Activated CD4-positive, alpha-beta memory T cell treated with anti-CD3 and anti-CD28 coated beads, Interleukin-2, amount 10 ng/mL, durations not matched to agents 7 days and 5 days (primary cell): Measurements from ENCODE around the gene PSMD13. TPM values are rescaled to one million over a fixed set of nuclear protein-coding genes. Genes with fewer than 3 reads are reported as not detected.
A peak's percentile ranks its signal among the peaks of the same experiment; 100 is the strongest.
"Not testable (repeated sequence)": the region's sequence is repeated elsewhere in the genome, so short reads cannot be mapped to it uniquely, and the experiment has no call there.

Source experiments
- CTCF ChIA-PET: fragments of 350-600 bp; sonication (Branson Sonifier 250); formaldehyde crosslinking; loops from one replicate; lab custom pipeline; 2021; ENCODE audit warnings: antibody characterized with exemption, inconsistent platforms; lab: Charles Lee
- POLR2A ChIA-PET: fragments of 350-600 bp; sonication (Branson Sonifier 250); formaldehyde crosslinking; loops from one replicate; lab custom pipeline; 2021; ENCODE audit warnings: antibody characterized with exemption; lab: Charles Lee
- DNase-seq: peaks from one replicate; pipeline ENCODE4 v3.0.0-alpha.2; 2020
- H3K27ac Mint-ChIP-seq: one replicate; pipeline ENCODE4 v1.8.0; 2021; ENCODE audit warnings: mild to moderate bottlenecking, mixed read lengths
- H3K27me3 Mint-ChIP-seq: one replicate; pipeline ENCODE4 v1.8.0; 2021; ENCODE audit warnings: mixed read lengths
- H3K36me3 Mint-ChIP-seq: one replicate; pipeline ENCODE4 v1.8.0; 2021; ENCODE audit warnings: low read depth, mixed read lengths
- H3K4me1 Mint-ChIP-seq: one replicate; pipeline ENCODE4 v1.8.0; 2021; ENCODE audit warnings: mixed read lengths
- H3K4me3 Mint-ChIP-seq: one replicate; pipeline ENCODE4 v1.8.0; 2021; ENCODE audit warnings: mild to moderate bottlenecking, mixed read lengths
- H3K9me3 Mint-ChIP-seq: one replicate; pipeline ENCODE4 v1.8.0; 2021; ENCODE audit warnings: mixed read lengths
- total RNA-seq, 2 experiments: library from RNA; stranded (reverse); gene quantifications; one replicate each; pipeline ENCODE4 v1.2.3, GENCODE V29; 2021

PSMD13 gene
- total RNA-seq, 2 experiments from 2014 or later: 156 to 160 TPM

DNA sequence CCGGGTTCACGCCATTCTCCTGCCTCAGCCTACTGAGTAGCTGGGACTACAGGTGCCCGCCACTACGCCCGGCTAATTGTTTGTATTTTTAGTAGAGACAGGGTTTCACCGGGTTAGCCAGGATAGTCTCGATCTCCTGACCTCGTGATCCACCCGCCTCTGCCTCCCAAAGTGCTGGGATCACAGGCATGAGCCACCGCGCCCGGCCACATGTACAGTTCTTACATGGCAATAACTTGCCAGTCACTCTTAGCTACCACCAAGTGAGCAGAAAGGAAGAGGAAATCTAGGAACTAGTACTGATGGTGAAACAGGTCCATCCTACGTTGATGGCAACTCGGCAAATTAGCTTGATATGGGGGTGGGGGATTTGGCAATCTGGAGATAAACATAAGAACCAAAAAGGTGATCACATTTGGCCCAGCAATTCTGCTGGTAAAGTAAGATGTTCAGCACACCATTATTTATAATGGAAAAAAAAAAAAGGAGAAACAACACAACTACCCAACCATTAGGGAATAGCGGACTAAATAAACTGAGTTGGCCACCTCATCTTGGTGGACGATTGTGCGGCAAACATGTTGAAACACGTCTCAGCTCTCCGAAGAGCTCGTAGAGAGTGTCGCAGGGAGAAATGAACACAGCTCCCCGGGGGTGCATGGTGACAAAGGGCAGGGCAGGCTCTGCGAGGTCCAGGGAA is 46.8 kb downstream of the PSMD13 start:
- ChIA-PET CTCF (interaction anchor here (0.8 kb wide), 2 partner anchors 32 to 82 kb away, joined by 3 read pairs; no protein-coding TSS in a partner anchor), POLR2A (interaction anchor here (1.7 to 8.1 kb wide), 2 partner anchors 16 to 76 kb away, joined by 4 to 75 read pairs; partner anchors contain the start of genes BET1L and RIC8A)
- Mint-ChIP-seq H3K4me1 (peaks cover 50% of the 10 kb centered on the region), H3K27ac (no peak overlapping the region), H3K4me3 (no peak overlapping the region), H3K36me3 (peaks cover 16% of the 10 kb centered on the region), H3K27me3 (peaks cover 41% of the 10 kb centered on the region), H3K9me3 (no peaks in the 10 kb centered on the region)
- peak; percentile 6 for DNase-seq

DNA sequence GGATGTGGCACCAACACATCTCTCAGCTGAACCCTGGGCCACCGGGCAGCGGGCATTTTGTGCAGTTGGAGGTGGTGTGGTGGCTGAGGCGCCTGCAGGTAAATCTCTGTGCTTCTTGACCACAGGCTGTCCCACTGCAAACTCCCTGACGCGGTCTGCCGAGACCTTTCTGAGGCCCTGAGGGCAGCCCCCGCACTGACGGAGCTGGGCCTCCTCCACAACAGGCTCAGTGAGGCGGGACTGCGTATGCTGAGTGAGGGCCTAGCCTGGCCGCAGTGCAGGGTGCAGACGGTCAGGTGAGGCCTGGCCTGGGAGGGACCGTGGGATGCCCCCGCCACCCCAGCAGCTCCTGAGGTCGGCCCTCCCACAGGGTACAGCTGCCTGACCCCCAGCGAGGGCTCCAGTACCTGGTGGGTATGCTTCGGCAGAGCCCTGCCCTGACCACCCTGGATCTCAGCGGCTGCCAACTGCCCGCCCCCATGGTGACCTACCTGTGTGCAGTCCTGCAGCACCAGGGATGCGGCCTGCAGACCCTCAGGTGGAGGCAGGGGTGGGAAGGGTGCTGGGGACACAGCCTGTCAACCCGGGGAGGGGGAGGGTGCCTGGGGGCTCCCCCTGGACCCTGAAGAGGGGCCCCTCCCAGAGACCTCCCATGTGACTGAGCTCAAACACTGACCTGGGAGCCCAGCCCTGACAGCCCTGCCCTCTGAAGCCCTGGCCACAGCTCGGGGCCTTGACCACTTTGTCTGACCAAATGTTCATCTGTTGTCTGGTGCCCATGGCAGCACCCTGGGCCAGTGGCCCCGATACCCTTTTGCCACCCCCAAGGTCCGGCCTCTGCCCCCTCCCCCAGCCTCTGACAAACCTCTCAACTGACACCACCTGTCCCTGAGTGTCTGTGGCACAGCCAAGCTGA is 47.6 kb downstream of the PSMD13 start:
- ChIA-PET CTCF (interaction anchor here (0.8 kb wide), 2 partner anchors 33 to 82 kb away, joined by 3 read pairs; no protein-coding TSS in a partner anchor), POLR2A (interaction anchor here (1.0 to 8.1 kb wide), 3 partner anchors 13 to 77 kb away, joined by 3 to 75 read pairs (median 4); partner anchors contain the start of genes BET1L and RIC8A)
- H3K9me3 Mint-ChIP-seq: no peaks in the 10 kb centered on the region
- H3K27ac Mint-ChIP-seq: no peak overlapping the region
- no peak overlapping the region for H3K4me3 Mint-ChIP-seq
- DNase-seq: peak; percentile 15
- H3K4me1 Mint-ChIP-seq: peaks cover 47% of the 10 kb centered on the region
- peaks cover 14% of the 10 kb centered on the region for H3K36me3 Mint-ChIP-seq
- peaks cover 39% of the 10 kb centered on the region for H3K27me3 Mint-ChIP-seq

DNA sequence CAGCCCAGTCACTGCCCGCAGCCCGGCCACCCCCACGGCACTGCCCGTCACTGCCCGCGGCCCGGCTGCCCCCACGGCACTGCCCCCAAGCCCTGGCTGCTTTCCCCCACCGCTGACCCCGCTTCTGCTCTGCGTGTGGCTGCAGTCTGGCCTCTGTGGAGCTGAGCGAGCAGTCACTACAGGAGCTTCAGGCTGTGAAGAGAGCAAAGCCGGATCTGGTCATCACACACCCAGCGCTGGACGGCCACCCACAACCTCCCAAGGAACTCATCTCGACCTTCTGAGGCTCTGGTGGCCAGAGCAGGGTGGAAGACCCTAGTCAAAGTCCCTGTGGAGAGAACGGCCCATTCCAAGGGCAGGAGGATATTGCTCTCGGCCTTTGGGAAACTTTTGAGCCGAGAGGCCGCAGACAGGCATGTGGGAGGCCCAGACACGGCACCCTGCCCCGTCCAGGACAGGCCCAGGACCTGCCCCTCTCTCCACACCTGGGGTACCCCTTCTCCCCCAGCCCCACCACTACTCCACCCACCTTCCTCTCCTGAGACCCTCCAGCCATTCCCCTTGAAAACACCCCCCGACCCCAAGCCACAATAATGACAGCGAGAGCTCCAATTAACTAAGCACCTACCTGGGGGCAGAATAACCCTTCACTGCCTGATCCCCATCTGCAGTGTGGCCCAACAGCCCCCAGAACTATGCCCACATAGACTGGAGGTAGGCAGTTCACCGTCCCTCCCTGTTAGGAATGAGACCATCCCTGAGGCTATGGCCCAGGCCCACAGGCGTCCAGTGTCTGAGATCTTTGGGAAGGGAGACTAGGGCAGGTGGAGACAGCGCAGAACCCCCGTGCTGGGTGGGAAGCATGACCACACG is 48.5 kb downstream of the PSMD13 start:
- ChIA-PET POLR2A (interaction anchor here (1.0 to 8.1 kb wide), 2 partner anchors 14 to 17 kb away, joined by 3 to 75 read pairs; no protein-coding TSS in a partner anchor), CTCF (interaction anchor here (1.3 kb wide), 1 partner anchor 17 kb away, joined by 3 read pairs; no protein-coding TSS in a partner anchor)
- no peak overlapping the region for H3K27ac Mint-ChIP-seq
- H3K36me3 Mint-ChIP-seq: peaks cover 14% of the 10 kb centered on the region
- H3K27me3 Mint-ChIP-seq: peaks cover 37% of the 10 kb centered on the region
- H3K4me1 Mint-ChIP-seq: peaks cover 48% of the 10 kb centered on the region
- no peak overlapping the region for H3K4me3 Mint-ChIP-seq
- H3K9me3 Mint-ChIP-seq: no peaks in the 10 kb centered on the region
- DNase-seq: peak; percentile 13

GRCh38 chr11:285894-286220 is 49.1 kb downstream of the PSMD13 start:
- peak; percentile 15 for DNase-seq
- ChIA-PET POLR2A (interaction anchor here (3.3 kb wide), 1 partner anchor 18 kb away, joined by 32 read pairs; no protein-coding TSS in a partner anchor), CTCF (interaction anchor here (1.3 kb wide), 1 partner anchor 17 kb away, joined by 3 read pairs; no protein-coding TSS in a partner anchor)
- Mint-ChIP-seq H3K36me3 (peaks cover 15% of the 10 kb centered on the region), H3K4me1 (peaks cover 50% of the 10 kb centered on the region), H3K27ac (no peak overlapping the region), H3K27me3 (peaks cover 35% of the 10 kb centered on the region), H3K9me3 (no peaks in the 10 kb centered on the region), H3K4me3 (no peak overlapping the region)

DNA sequence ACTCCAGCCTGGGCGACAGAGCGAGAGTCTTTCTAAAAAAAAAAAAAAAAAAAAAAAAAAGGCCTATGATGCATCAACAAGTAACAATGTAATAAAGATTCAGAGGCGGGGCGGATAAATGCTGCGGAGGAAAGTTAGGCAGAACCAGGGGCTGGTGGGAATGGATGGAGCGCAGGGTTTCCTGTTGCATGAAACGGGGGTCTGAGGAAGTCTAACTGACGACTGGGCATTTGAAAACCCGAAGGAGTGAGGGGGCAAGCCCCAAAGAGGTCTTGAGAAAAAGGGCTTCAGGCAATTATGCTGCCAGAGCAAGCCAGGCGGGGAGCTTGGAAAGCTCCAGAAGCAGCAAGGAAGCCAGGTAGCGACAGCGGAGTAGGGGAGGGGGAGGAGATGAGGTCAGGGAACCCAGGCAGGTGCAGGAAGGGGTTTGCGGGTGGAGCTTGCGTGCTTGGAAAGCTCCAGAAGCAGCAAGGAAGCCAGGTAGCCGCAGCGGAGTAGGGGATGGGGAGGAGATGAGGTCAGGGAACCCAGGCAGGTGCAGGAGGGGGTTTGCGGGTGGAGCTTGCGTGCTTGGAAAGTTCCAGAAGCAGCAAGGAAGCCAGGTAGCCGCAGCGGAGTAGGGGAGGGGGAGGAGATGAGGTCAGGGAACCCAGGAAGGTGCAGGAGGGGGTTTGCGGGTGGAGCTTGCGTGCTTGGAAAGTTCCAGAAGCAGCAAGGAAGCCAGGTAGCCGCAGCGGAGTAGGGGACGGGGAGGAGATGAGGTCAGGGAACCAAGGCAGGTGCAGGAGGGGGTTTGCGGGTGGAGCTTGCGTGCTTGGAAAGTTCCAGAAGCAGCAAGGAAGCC is 50.4 kb downstream of the PSMD13 start:
- Mint-ChIP-seq H3K4me3 (peak overlapping the region; percentile 95), H3K4me1 (peaks cover 44% of the 10 kb centered on the region), H3K36me3 (peaks cover 18% of the 10 kb centered on the region), H3K27me3 (peaks cover 21% of the 10 kb centered on the region), H3K27ac (peak overlapping the region; percentile 80)
- H3K9me3 Mint-ChIP-seq: not testable (repeated sequence)
- ChIA-PET POLR2A (interaction anchor here (1.2 to 3.8 kb wide), 12 partner anchors 9 to 219 kb away, joined by 4 to 42 read pairs (median 6); partner anchors contain the start of genes IFITM2, NLRP6, PSMD13 and RNH1), CTCF (interaction anchor here (1.2 kb wide), 1 partner anchor 37 kb away, joined by 4 read pairs; no protein-coding TSS in a partner anchor)
- DNase-seq: peak; percentile 72

DNA sequence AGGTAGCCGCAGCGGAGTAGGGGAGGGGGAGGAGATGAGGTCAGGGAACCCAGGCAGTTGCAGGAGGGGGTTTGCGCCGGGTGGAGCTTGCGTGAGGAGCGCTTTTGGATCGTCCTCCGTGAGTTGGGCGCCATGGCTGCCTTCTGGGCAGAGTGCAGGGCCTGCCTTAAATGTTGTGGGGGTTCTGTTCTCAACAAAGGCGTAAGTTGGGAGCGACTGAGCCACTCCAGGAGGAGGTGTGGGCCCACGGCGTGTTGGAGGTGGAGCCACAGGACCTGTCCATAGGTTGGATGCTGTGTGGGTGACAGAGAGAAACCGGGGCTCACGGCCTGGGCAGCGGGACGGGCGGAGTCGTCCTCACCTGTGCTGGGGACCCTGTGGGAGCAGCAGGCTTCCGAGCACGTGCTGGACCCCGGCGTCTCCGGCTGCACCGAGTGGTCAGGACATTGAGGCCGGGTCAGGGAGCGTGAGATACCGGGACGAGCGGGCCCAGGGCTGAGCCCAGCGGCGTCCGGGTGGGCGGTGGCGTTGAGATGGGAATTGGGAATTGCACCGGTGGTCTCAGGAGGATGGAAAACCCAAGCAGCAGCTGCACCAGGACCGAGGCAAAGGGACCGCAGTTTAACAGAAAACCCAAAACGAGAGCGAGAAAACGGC is 51.2 kb downstream of the PSMD13 start:
- CTCF ChIA-PET: interaction anchor here (1.2 kb wide), 1 partner anchor 37 kb away, joined by 4 read pairs; no protein-coding TSS in a partner anchor
- Mint-ChIP-seq H3K27me3 (peaks cover 14% of the 10 kb centered on the region), H3K27ac (peak overlapping the region; percentile 80), H3K4me3 (peak overlapping the region; percentile 95), H3K4me1 (peaks cover 36% of the 10 kb centered on the region), H3K9me3 (no peaks in the 10 kb centered on the region), H3K36me3 (peaks cover 15% of the 10 kb centered on the region)
- DNase-seq: peak; percentile 61
- POLR2A ChIA-PET: interaction anchor here (0.8 to 3.8 kb wide), 17 partner anchors 10 to 248 kb away, joined by 3 to 42 read pairs (median 5); partner anchors contain the start of genes HRAS, IFITM2, NLRP6 and PSMD13

GRCh38 chr11:288478-289397 is 52.0 kb downstream of the PSMD13 start, which contains the start of gene PGGHG:
PGGHG (plus strand) TSS chr11:289126; CDS start chr11:289817, 691 bp downstream.
- no peaks in the 10 kb centered on the region for H3K9me3 Mint-ChIP-seq
- peak; percentile 71 for DNase-seq
- CTCF ChIA-PET: no interaction called here
- H3K36me3 Mint-ChIP-seq: peaks cover 15% of the 10 kb centered on the region
- peaks cover 8% of the 10 kb centered on the region for H3K27me3 Mint-ChIP-seq
- POLR2A ChIA-PET: interaction anchor here (0.8 to 3.8 kb wide), 15 partner anchors 11 to 247 kb away, joined by 3 to 42 read pairs (median 6); partner anchors contain the start of genes HRAS, IFITM2, NLRP6 and PSMD13
- peak within 1 kb of the TSS; percentile 80 for H3K27ac Mint-ChIP-seq
- H3K4me3 Mint-ChIP-seq: peak within 1 kb of the TSS; percentile 95
- H3K4me1 Mint-ChIP-seq: peaks cover 35% of the 10 kb centered on the region

DNA sequence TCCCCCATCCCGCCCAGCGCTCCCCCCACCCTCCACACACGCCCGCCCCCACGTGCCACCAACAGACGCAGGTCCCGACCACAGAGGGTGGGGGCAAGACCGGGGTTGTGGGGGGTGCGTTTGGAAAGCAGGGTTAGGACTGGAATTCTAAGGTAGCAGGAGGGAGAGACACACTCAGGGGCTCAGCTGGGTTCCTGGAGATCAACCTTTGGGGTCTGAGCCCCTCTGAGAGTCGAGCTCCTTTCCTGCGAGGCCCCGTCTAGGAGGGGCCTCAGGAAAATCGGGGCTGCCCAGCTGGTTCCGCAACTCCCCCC is 52.6 kb downstream of the PSMD13 start:
- Mint-ChIP-seq H3K4me3 (peak overlapping the region; percentile 71), H3K27me3 (peaks cover 7% of the 10 kb centered on the region), H3K27ac (no peak overlapping the region), H3K36me3 (peaks cover 15% of the 10 kb centered on the region), H3K4me1 (peaks cover 35% of the 10 kb centered on the region), H3K9me3 (no peaks in the 10 kb centered on the region)
- CTCF ChIA-PET: no interaction called here
- DNase-seq: no peak
- POLR2A ChIA-PET: interaction anchor here (1.0 to 3.8 kb wide), 10 partner anchors 11 to 66 kb away, joined by 3 to 42 read pairs (median 8); partner anchors contain the start of genes NLRP6 and PSMD13

DNA sequence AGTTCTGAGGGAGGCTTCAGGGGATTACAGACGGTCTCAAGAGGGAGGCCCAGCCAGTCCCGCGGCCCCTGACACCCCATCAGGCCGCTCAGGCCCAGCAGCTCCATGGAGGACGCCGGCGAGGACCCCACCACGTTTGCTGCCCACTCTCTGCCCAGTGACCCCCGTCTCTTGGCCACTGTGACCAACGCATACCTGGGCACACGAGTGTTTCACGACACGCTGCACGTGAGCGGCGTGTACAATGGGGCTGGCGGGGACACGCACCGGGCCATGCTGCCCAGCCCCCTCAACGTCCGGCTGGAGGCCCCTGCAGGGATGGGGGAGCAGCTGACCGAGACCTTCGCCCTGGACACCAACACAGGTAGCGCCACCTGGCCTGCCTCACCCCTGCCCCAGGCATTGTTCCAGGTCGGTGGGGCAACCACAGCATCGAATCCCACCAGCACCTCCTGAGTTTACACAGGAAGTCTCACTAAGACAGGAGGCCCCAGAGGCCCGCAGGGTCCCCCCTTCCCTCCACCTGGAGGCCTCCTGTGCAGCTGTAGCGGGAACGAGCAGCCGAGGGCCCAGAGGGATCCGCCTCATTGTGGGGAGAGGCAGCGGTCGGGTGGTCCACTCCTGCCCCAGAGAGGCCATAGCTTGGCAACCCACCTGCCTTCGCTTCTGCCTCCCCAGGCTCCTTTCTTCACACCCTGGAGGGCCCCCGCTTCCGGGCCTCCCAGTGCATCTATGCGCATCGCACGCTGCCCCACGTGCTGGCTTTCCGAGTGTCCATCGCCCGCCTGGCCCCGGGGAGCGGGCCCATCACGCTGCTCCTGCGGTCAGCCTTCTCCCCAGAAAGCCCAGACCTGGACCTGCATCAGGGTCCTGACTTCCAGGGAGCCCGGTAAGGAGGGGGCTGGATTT is 53.2 kb downstream of the PSMD13 start:
- Mint-ChIP-seq H3K9me3 (no peaks in the 10 kb centered on the region), H3K27me3 (peaks cover 6% of the 10 kb centered on the region), H3K4me1 (peaks cover 35% of the 10 kb centered on the region), H3K36me3 (peaks cover 15% of the 10 kb centered on the region), H3K4me3 (peak overlapping the region; percentile 71), H3K27ac (no peak overlapping the region)
- no peak for DNase-seq
- POLR2A ChIA-PET: interaction anchor here (1.0 to 3.8 kb wide), 9 partner anchors 8 to 65 kb away, joined by 3 to 42 read pairs (median 4); partner anchors contain the start of genes NLRP6 and PSMD13
- CTCF ChIA-PET: interaction anchor here (0.7 kb wide), 1 partner anchor 15 kb away, joined by 7 read pairs; no protein-coding TSS in a partner anchor
